ENCODE results near the gene DHRS1. TPM values are rescaled to one million over a fixed set of nuclear protein-coding genes. Genes with fewer than 3 reads are reported as not detected.

The DHRS1 gene
- total RNA-seq, 1 donor from 2014 or later = 31.4 TPM

- Mint-ChIP-seq H3K9me3 (no peaks in the 10 kb centered on the region), H3K27ac (no peak overlapping the region), H3K4me3 (no peak overlapping the region), H3K27me3 (peaks cover 54% of the 10 kb centered on the region), H3K4me1 (ENCODE audit: unreplicated experiment) (peaks cover 8% of the 10 kb centered on the region), H3K36me3 (no peaks in the 10 kb centered on the region)
- TF ChIP-seq, protein P1, sequence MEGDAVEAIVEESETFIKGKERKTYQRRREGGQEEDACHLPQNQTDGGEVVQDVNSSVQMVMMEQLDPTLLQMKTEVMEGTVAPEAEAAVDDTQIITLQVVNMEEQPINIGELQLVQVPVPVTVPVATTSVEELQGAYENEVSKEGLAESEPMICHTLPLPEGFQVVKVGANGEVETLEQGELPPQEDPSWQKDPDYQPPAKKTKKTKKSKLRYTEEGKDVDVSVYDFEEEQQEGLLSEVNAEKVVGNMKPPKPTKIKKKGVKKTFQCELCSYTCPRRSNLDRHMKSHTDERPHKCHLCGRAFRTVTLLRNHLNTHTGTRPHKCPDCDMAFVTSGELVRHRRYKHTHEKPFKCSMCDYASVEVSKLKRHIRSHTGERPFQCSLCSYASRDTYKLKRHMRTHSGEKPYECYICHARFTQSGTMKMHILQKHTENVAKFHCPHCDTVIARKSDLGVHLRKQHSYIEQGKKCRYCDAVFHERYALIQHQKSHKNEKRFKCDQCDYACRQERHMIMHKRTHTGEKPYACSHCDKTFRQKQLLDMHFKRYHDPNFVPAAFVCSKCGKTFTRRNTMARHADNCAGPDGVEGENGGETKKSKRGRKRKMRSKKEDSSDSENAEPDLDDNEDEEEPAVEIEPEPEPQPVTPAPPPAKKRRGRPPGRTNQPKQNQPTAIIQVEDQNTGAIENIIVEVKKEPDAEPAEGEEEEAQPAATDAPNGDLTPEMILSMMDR (conservative IDR thresholded peaks at IDR 0.05) = no peak
- no peak for DNase-seq (ENCODE audit: extremely low spot score, unreplicated experiment)
These were observed 21.8 kb upstream of the DHRS1 start for GRCh38 chr14:24321212-24321975.

DNA sequence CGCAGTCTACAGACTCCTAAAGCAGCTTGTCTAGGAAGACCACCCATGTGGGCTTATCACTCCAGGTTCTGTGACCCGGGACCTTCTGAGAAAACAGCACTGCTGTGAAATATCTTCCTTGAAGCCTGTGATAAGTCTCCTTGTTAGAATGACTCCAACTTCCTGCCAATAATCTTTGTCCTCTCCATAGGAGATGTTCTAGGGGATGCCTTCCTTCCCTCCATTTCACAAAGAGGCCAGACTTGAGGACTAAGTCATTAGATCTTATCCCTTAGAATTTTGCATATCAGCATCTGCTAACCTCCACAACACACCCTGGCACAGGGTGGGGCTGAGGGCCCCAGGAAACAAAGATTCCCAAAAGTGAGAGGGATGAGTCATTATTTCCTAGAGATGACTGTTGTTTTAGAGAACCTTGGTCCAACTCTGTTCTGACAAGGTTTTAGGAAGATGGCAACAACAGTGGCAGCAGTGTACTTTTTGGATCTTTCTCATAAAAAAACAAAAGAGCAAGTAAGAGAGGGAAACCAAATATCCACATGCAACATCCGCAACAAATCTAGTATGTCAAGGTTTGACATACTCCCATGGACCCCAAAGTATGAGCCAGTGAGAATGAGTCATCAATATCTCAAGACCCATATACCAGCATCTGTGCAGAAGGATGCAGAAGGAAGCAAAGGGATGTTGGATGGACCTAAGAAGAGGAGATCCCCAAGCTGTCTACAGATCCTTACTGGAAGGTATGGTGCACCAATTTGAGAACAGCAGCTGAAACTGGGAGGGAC, 17.8 kb upstream of the DHRS1 start:
- TF ChIP-seq, protein P1 (conservative IDR thresholded peaks at IDR 0.05) = no peak
- no peak for DNase-seq (ENCODE audit: extremely low spot score, unreplicated experiment)
- H3K4me1 Mint-ChIP-seq (ENCODE audit: unreplicated experiment) = peaks cover 8% of the 10 kb centered on the region
- no peaks in the 10 kb centered on the region for H3K9me3 Mint-ChIP-seq
- H3K27me3 Mint-ChIP-seq = peaks cover 50% of the 10 kb centered on the region
- H3K4me3 Mint-ChIP-seq = no peak overlapping the region
- no peak overlapping the region for H3K27ac Mint-ChIP-seq
- H3K36me3 Mint-ChIP-seq = no peaks in the 10 kb centered on the region

DNA sequence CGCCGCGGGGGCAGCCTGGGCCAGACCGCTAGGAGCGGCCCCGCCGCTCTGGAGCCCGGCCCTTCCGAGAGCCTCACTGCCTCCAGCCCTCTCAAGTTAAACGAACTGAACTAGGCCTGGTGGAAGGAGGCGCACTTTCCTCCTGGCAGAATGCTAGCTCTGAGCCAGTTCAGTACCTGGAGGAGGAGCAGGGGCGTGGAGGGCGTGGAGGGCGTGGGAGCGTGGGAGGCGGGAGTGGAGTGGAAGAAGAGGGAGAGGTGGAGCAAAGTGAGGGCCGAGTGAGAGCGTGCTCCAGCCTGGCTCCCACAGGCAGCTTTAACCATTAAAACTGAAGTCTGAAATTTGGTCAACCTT, 17.0 kb upstream of the DHRS1 start:
- Mint-ChIP-seq H3K27me3 (peaks cover 44% of the 10 kb centered on the region), H3K36me3 (no peaks in the 10 kb centered on the region), H3K27ac (no peak overlapping the region), H3K4me3 (no peak overlapping the region), H3K4me1 (ENCODE audit: unreplicated experiment) (peaks cover 8% of the 10 kb centered on the region), H3K9me3 (no peaks in the 10 kb centered on the region)
- TF ChIP-seq, protein P1 (conservative IDR thresholded peaks at IDR 0.05) = no peak
- no peak for DNase-seq (ENCODE audit: extremely low spot score, unreplicated experiment)

GRCh38 chr14:24315807-24316596, 16.4 kb upstream of the DHRS1 start:
- no peaks in the 10 kb centered on the region for H3K36me3 Mint-ChIP-seq
- no peak overlapping the region for H3K27ac Mint-ChIP-seq
- no peak for DNase-seq (ENCODE audit: extremely low spot score, unreplicated experiment)
- H3K4me3 Mint-ChIP-seq = no peak overlapping the region
- H3K27me3 Mint-ChIP-seq = peaks cover 43% of the 10 kb centered on the region
- TF ChIP-seq, protein P1 (conservative IDR thresholded peaks at IDR 0.05) = no peak
- H3K4me1 Mint-ChIP-seq (ENCODE audit: unreplicated experiment) = peaks cover 8% of the 10 kb centered on the region
- H3K9me3 Mint-ChIP-seq = no peaks in the 10 kb centered on the region

DNA sequence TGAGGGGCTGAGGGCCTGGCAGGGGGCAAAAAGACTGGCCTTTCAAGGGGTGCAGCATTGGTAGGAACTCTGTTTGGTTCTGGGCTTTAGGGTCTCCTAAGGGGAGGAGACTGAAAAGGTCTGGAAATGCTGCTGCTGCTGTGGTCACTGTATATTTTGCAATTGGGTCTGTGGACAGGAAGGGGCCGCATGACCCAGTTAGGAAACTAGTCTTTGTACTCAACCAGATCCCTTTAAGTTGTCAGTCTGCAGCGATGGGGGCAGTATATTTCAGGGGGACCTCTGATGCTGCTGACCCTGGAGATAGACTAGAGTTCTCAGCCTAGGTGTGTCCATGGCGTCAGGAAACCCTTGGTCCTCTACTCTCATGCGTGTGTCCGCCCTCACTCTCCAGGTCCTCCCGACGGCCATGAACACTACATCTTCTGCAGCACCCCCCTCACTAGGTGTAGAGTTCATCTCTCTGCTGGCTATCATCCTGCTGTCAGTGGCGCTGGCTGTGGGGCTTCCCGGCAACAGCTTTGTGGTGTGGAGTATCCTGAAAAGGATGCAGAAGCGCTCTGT, 15.7 kb upstream of the DHRS1 start:
- Mint-ChIP-seq H3K9me3 (no peaks in the 10 kb centered on the region), H3K27ac (no peak overlapping the region), H3K4me1 (ENCODE audit: unreplicated experiment) (peaks cover 8% of the 10 kb centered on the region), H3K4me3 (no peak overlapping the region), H3K27me3 (peaks cover 41% of the 10 kb centered on the region), H3K36me3 (no peaks in the 10 kb centered on the region)
- no peak for DNase-seq (ENCODE audit: extremely low spot score, unreplicated experiment)
- TF ChIP-seq, protein P1 (conservative IDR thresholded peaks at IDR 0.05) = no peak
